Activated T-helper 17 cell treated with anti-CD3 and anti-CD28 coated beads, Interleukin-2, amount 50 U/mL, for 72 hours (primary cell): Measurements from ENCODE around the gene PTPRN2. TPM values are rescaled to one million over a fixed set of nuclear protein-coding genes. Genes with fewer than 3 reads are reported as not detected.

Experiments
- ATAC-seq: fragments of 150-1000 bp; cut with Tn5 transposase; replicated peaks from 2 replicates; pipeline ENCODE4 v1.10.0; 2021; ENCODE audit warnings: mild to moderate bottlenecking, moderate library complexity
- H3K27ac Mint-ChIP-seq: one replicate; pipeline ENCODE4 v1.8.0; 2022; ENCODE audit warnings: mixed read lengths
- H3K27me3 Mint-ChIP-seq: one replicate; pipeline ENCODE4 v1.8.0; 2022; ENCODE audit warnings: mixed read lengths
- H3K36me3 Mint-ChIP-seq: one replicate; pipeline ENCODE4 v1.8.0; 2022; ENCODE audit warnings: low read depth, mild to moderate bottlenecking, mixed read lengths
- H3K4me1 Mint-ChIP-seq: one replicate; pipeline ENCODE4 v1.8.0; 2022; ENCODE audit warnings: mixed read lengths
- H3K4me3 Mint-ChIP-seq: one replicate; pipeline ENCODE4 v1.8.0; 2022; ENCODE audit warnings: mild to moderate bottlenecking, mixed read lengths
- H3K9me3 Mint-ChIP-seq: one replicate; pipeline ENCODE4 v1.8.0; 2022; ENCODE audit warnings: mixed read lengths
- total RNA-seq, 2 donors: library from RNA; stranded (reverse); gene quantifications; one replicate each; pipeline ENCODE4 v1.2.3, GENCODE V29; 2022

The PTPRN2 gene
- total RNA-seq, 2 donors from 2014 or later = 0.48 to 1.4 TPM

DNA sequence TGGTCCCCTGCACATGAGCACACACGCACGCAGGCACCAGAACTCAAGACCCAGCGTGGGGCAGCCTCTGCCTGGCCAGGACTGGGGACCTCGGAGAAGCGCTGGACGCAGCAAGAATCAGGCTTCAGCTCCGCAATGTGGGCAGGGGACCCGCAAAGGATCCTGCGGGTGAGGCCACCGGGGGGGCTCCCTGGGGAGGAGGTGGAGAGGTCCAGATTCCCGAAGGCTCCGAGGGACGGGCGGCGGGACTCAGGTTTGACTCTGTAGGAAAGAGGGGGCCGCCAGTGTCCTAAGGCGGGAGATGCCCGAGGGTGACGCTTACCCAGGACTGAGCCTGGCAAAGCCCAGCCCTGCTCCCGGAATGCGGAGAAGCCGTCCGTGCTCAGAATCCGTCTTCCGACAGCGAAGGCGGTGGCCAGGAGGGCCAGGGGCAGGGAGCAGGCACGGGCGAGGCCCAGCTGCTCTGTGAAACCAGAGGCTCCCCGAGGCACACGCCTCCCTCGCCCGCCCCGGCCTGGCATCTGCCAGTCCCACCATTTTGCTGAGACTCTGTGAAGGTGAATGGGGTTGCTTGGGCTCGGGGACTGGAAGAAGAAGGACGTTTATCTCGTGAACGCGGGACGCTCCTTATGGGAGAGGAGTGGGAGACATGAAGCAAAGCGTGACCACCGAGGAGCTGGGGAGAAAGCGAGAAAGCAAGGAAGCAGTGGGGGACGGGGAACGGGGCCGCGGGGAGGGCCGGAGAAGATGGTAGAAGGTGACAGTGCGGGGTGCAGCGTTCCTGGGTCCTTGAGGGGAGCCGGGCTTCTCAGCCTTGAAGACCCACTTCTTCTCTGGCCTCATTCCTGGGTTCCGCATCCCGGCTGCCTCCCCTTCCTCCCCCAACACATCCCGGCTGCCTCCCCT lies 489.2 kb downstream of the PTPRN2 start:
- H3K36me3 Mint-ChIP-seq = no peaks in the 10 kb centered on the region
- no peak overlapping the region for H3K27ac Mint-ChIP-seq
- H3K4me3 Mint-ChIP-seq = no peak overlapping the region
- H3K4me1 Mint-ChIP-seq = no peaks in the 10 kb centered on the region
- H3K9me3 Mint-ChIP-seq = peaks cover 3% of the 10 kb centered on the region
- H3K27me3 Mint-ChIP-seq = peaks cover 7% of the 10 kb centered on the region
- ATAC-seq = no peak

DNA sequence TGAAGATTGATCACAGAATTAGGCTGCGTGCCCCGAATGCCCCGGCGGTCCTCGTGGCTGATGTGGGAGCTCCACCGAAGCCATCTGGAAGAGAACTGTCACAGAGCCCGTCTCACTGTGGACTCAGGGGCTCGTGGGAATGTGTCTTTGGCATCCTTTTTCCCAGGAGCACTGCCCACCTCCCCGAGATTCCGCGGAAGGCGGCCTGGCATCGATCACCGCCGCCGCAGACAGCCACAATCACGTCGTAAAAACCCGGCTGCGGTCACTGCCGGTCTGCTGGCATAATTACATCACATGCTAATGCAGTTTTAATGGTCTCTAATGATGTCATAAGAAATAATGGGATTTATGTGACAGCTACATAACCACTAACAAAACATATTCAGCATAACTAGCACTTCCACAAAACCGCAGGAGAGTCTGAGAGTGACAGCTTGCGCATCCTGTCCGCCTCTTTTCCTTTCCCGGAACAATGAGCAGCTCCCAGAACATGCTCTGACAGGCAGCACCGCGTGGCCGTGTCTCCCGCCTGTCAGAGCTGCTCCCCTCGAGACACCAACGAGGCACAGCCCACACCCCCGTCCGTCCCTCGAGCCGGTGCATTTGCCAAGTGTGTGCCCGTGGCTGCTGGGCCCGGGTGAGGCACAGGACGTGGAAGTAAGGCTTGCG lies 490.0 kb downstream of the PTPRN2 start:
- Mint-ChIP-seq H3K9me3 (peaks cover 3% of the 10 kb centered on the region), H3K27me3 (peaks cover 10% of the 10 kb centered on the region), H3K27ac (no peak overlapping the region), H3K4me1 (no peaks in the 10 kb centered on the region), H3K4me3 (no peak overlapping the region), H3K36me3 (no peaks in the 10 kb centered on the region)
- ATAC-seq = no peak

DNA sequence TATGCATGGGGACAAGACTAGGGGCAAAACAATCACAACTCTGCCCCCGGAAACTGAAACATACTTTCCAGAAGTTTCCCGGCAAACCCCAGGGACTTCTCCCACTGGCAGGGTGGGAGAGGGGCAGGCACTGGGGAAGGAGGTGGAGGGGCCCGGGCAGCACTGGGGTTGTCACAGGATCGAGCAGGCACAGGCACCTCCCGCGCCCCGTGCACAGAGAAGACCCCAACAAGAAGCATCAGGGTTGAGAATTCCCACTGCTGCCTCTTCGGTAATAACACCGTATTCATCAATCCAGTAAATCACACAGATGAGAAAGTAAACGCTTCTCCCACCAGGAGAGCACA lies 490.5 kb downstream of the PTPRN2 start:
- no peak overlapping the region for H3K4me3 Mint-ChIP-seq
- no peaks in the 10 kb centered on the region for H3K36me3 Mint-ChIP-seq
- no peak for ATAC-seq
- H3K27me3 Mint-ChIP-seq = peaks cover 6% of the 10 kb centered on the region
- H3K27ac Mint-ChIP-seq = no peak overlapping the region
- H3K9me3 Mint-ChIP-seq = no peaks in the 10 kb centered on the region
- H3K4me1 Mint-ChIP-seq = no peaks in the 10 kb centered on the region

DNA sequence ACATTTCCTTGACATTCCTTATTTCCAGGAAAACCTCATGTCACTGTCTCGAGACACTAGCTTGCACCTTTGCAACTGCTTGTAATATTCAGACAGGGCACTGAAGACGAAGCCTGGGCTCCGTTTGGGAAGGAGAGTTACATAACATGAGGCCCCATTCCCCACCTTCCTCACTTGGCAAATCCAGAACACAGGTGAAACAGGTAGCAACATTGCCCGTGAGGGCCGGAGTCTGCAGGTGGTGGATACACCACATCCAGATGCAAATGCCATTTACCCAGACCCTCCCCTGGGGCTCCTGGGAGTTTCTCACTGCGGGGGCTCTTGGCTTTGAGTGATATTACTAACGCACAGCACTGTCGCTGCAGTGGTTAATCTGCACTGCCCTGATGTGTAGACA lies 491.0 kb downstream of the PTPRN2 start:
- Mint-ChIP-seq H3K27me3 (peaks cover 6% of the 10 kb centered on the region), H3K4me3 (no peak overlapping the region), H3K9me3 (no peaks in the 10 kb centered on the region), H3K4me1 (no peaks in the 10 kb centered on the region), H3K36me3 (no peaks in the 10 kb centered on the region), H3K27ac (no peak overlapping the region)
- ATAC-seq = no peak

DNA sequence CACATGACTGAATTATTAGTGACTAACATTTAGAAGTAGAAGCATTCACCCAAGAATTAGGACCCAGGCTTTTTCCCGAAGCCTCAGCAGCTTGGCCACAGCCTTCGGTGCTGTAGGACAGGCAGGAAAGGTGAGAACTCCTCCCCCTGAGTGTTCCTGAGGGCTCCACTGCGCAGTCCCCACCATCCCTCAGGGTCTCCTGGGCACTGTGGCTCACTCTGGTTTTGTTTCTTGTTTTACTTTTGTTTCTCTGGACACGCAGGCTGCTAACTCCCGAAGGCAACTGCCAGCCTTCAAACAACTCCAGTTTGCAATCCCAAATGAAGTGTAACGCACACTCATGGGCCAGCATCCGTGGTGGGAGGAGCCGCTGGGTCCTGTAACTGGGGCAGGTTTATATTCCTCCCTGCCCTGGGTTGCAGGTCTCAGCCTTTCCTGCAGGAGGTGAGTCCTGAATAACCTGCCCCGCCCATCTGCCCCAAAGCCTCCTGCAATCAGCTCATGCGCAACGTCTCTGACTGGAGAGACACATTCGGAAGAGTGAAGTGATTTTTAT lies 492.9 kb downstream of the PTPRN2 start:
- H3K27ac Mint-ChIP-seq = no peak overlapping the region
- H3K4me3 Mint-ChIP-seq = no peak overlapping the region
- no peaks in the 10 kb centered on the region for H3K4me1 Mint-ChIP-seq
- no peak for ATAC-seq
- no peaks in the 10 kb centered on the region for H3K36me3 Mint-ChIP-seq
- peaks cover 6% of the 10 kb centered on the region for H3K27me3 Mint-ChIP-seq
- H3K9me3 Mint-ChIP-seq = peaks cover 4% of the 10 kb centered on the region

DNA sequence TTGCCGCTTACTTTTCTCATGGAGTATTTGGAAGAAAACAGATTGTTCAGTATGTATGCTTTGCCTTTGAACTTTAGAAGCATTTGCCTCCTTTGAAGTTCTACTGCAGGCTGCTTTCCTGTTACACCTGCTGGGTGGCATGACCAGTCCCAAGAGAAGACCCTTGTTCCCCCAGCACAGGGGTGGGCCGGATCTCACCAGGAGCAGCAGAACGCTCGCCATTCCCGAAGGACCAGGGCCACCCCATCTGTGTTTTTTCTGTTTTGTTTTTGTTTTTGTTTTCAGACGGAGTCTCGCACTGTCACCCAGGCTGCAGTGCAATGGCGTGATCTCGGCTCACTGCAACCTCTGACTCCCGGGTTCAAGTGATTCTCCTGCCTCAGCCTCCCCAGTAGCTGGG lies 493.6 kb downstream of the PTPRN2 start:
- H3K9me3 Mint-ChIP-seq = peaks cover 7% of the 10 kb centered on the region
- no peak overlapping the region for H3K4me3 Mint-ChIP-seq
- no peaks in the 10 kb centered on the region for H3K4me1 Mint-ChIP-seq
- H3K27ac Mint-ChIP-seq = no peak overlapping the region
- peaks cover 6% of the 10 kb centered on the region for H3K27me3 Mint-ChIP-seq
- no peak for ATAC-seq
- no peaks in the 10 kb centered on the region for H3K36me3 Mint-ChIP-seq

DNA sequence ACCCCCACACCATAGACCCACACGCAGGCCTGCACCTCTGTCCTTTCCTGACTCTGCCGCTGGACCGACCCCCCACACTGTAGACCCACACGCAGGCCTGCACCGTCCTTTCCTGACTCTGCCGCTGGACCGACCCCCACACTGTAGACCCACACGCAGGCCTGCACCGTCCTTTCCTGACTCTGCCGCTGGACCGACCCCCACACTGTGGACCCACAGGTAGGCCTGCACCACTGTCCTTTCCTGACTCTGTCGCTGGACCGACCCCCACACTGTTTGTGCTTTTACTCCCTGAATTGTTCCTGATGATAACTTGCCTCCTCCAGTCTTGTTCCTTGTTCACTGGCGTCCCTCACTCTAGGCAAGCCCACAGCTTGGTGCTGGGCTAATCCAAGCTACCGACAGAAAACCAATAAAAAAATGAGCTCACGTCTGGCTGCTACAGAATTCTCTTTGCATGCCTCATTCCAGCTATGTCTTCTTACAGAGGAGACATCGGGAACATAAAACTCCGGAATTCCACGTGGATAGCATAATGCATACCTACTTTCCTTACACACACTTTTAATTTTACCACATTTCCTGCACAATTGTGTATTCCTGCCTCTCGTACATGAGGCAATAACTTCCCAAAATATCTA lies 494.3 kb downstream of the PTPRN2 start:
- no peaks in the 10 kb centered on the region for H3K36me3 Mint-ChIP-seq
- H3K4me1 Mint-ChIP-seq = no peaks in the 10 kb centered on the region
- H3K4me3 Mint-ChIP-seq = no peak overlapping the region
- H3K27me3 Mint-ChIP-seq = peaks cover 6% of the 10 kb centered on the region
- no peak overlapping the region for H3K27ac Mint-ChIP-seq
- H3K9me3 Mint-ChIP-seq = peaks cover 7% of the 10 kb centered on the region
- no peak for ATAC-seq

DNA sequence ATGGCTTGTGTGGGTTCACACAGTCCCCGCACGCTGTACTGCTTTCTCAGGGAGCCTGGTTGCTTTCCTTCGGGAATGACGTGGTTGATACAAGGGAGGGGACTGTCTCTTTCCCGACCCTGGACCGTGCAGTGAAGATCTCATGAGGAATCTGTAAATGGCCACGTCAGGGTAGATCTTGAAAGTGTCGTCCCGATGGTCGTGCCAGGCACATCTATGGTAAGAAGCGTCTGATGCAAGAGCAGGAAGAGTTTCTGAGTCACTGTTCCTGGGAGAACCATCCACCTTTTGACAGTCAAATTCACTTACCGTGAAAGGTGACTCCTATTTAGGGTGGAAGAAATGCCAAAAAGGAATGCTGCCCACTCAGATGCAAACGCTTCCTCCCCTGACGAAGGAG lies 500.4 kb downstream of the PTPRN2 start:
- H3K4me3 Mint-ChIP-seq = no peak overlapping the region
- no peaks in the 10 kb centered on the region for H3K27me3 Mint-ChIP-seq

DNA sequence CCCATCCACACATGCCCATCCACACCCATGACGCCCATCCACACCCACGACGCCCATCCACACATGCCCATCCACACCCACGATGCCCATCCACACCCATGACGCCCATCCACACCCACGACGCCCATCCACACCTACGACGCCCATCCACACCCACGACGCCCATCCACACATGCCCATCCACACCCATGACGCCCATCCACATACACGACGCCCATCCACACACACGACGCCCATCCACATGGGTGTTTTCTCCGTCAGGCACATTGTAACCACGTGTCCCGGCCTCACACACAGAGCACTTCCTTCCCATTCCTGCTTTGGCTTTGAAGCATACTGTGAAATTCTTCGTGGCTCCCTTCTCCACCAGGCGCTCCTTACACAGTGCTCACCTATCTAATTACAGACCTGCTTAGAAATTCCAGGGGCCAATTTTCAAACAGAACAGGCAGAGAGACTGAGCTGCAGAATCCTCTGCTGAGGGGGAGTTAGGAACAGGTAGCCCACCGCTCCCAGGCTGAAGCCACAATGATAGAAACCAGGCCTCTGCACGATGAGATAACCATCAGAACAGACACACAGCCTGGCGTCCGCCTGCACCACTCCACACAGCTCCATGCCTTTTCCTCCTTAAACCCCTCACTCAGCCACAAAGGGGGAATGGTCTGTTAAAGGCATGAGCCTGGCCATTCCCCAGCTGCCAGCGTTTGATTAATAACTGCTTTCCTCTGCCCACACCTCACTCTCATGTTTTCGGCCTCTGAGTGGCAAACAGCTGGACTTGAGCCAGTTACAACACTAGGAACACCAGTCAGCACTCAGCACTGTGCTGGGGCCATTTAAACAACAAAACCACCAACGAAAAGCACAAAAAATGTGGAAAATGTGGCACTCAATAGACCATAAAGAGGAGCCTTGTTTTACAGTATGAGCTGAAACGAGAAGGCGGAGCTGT lies 501.6 kb downstream of the PTPRN2 start:
- Mint-ChIP-seq H3K27ac (no peak overlapping the region), H3K4me1 (no peaks in the 10 kb centered on the region), H3K27me3 (no peaks in the 10 kb centered on the region), H3K4me3 (no peak overlapping the region), H3K36me3 (no peaks in the 10 kb centered on the region), H3K9me3 (peaks cover 23% of the 10 kb centered on the region)
- ATAC-seq = no peak

More for the DNA sequence above, 500.4 kb downstream of the PTPRN2 start:
- Mint-ChIP-seq H3K4me1 (no peaks in the 10 kb centered on the region), H3K9me3 (peaks cover 23% of the 10 kb centered on the region), H3K27ac (no peak overlapping the region), H3K36me3 (no peaks in the 10 kb centered on the region)
- no peak for ATAC-seq

DNA sequence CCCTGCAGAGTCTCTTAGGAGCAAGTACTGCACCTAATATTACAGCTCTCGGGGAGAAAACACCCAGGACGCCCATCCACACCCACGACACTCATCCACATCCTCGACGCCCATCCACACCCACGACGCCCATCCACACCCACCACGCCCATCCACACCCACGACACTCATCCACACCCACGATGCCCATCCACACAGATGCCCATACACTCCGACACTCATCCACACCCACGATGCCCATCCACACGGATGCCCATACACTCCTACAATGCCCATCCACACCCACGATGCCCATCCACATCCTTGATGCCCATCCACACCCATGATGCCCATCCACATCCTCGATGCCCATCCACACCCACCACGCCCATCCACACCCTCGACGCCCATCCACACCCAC lies 503.1 kb downstream of the PTPRN2 start:
- H3K9me3 Mint-ChIP-seq = peaks cover 16% of the 10 kb centered on the region
- H3K4me3 Mint-ChIP-seq = no peak overlapping the region
- no peak for ATAC-seq
- no peaks in the 10 kb centered on the region for H3K4me1 Mint-ChIP-seq
- H3K36me3 Mint-ChIP-seq = no peaks in the 10 kb centered on the region
- H3K27ac Mint-ChIP-seq = no peak overlapping the region
- H3K27me3 Mint-ChIP-seq = no peaks in the 10 kb centered on the region

DNA sequence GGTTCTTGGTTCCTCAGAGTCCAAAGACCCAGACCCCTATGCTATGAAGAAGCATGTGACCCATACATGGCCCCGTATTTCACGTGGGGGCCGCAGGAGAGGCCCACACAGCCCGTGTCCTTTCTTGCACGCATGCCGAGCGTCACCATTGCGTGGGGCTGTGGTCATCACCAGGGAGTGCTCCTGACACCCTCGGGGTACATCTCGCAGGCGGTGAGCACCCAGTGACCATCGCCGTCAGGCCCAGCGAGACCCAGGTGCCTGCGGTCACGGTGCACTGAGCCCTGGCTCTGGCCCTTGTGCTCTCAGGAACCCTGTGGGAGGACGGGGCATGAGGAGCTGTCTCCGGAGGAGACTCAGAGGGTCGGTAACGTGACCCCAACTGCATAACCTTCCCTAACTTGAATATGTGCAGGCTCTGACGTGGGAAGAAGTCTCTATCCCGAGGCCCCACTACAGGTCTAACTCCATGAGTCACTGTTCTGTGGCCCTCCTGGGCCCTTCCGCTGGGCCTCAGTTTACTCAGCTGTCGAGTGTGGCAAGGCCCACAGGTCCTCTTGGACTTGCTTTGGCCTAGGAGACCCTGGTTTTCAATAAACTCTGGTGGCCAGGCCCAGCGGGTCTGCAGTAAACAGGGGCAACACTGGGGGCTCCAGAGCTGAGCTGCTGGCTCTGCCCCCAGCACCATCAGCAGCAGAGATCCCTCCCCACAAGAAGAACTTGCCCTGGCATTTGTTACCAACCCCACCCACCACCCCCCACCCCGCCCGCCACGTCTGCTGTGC lies 503.9 kb downstream of the PTPRN2 start:
- ATAC-seq = no peak
- no peaks in the 10 kb centered on the region for H3K4me1 Mint-ChIP-seq
- H3K36me3 Mint-ChIP-seq = no peaks in the 10 kb centered on the region
- no peak overlapping the region for H3K4me3 Mint-ChIP-seq
- no peak overlapping the region for H3K27ac Mint-ChIP-seq
- H3K9me3 Mint-ChIP-seq = peaks cover 15% of the 10 kb centered on the region
- H3K27me3 Mint-ChIP-seq = no peaks in the 10 kb centered on the region

DNA sequence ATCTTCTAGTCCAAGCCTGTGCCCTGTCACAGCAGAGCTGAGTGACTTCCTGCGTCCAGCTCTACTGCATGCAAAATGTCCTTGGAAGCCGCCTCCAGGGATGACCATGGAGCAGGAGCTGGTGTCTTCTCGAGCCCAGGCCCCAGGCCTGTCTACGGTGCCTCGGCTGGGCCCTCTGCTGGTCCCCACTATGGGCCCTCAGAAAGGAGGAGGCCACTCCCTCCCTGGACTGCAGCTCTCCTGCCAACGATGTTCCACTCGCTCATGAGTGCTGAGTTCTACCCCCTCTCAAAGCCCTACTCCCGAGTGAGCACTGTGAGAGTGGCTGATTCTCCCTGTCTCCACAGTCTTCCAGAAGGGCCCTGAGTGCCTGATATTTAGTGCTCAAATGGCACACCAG lies 504.9 kb downstream of the PTPRN2 start:
- peaks cover 15% of the 10 kb centered on the region for H3K9me3 Mint-ChIP-seq
- H3K27ac Mint-ChIP-seq = no peak overlapping the region
- no peaks in the 10 kb centered on the region for H3K36me3 Mint-ChIP-seq

DNA sequence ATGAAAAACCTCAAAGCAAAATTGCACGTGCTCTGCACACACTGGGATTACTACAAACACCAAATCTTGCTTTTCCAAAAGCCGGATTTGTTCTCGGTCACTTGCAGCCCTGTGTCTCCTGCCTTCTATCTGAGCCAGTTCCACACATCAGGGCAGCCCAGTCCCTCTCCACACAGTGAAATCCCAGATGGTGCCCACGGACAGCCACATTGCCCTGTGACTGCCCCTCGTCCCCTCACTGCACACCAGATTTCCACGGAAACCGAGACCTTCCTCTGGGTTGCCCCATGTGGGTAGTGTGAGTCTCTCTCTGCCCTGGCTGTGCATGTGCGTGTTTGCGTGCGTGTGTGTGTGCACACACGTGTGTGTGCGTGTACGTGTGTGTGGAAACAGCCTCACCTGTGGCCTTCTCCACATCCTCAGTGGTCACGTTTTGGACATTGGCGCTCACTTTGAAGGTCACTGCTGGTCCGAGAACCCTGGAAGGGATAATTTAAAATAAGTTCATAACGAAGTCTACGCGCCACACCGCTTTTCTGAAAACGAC lies 506.7 kb downstream of the PTPRN2 start:
- H3K4me3 Mint-ChIP-seq = no peak overlapping the region
- H3K36me3 Mint-ChIP-seq = no peaks in the 10 kb centered on the region
- H3K4me1 Mint-ChIP-seq = no peaks in the 10 kb centered on the region
- H3K9me3 Mint-ChIP-seq = peaks cover 3% of the 10 kb centered on the region
- H3K27ac Mint-ChIP-seq = no peak overlapping the region
- ATAC-seq = no peak
- H3K27me3 Mint-ChIP-seq = no peaks in the 10 kb centered on the region

More for the DNA sequence above, 504.9 kb downstream of the PTPRN2 start:
- no peaks in the 10 kb centered on the region for H3K27me3 Mint-ChIP-seq
- ATAC-seq = no peak
- H3K4me1 Mint-ChIP-seq = no peaks in the 10 kb centered on the region
- H3K4me3 Mint-ChIP-seq = no peak overlapping the region
